Choroid plexus epithelial cell (primary cell): ENCODE data around the gene SLC9A3.

ENCODE experiments used
- DNase-seq: peaks from one replicate; pipeline ENCODE4 v3.0.0-alpha.2; 2010; ENCODE audit warnings: low read depth
- H3K4me3 ChIP-seq: 2 replicates; pipeline ENCODE4 v1.5.1; 2011; ENCODE audit warnings: low read depth, mild to moderate bottlenecking, control low read depth, low read length, moderate library complexity
- CTCF ChIP-seq: conservative IDR thresholded peaks from 2 replicates; pipeline ENCODE4 v1.5.1; 2011; ENCODE audit warnings: low read depth, mild to moderate bottlenecking, control low read depth, inconsistent platforms, low read length, moderate library complexity

The SLC9A3 gene

DNA sequence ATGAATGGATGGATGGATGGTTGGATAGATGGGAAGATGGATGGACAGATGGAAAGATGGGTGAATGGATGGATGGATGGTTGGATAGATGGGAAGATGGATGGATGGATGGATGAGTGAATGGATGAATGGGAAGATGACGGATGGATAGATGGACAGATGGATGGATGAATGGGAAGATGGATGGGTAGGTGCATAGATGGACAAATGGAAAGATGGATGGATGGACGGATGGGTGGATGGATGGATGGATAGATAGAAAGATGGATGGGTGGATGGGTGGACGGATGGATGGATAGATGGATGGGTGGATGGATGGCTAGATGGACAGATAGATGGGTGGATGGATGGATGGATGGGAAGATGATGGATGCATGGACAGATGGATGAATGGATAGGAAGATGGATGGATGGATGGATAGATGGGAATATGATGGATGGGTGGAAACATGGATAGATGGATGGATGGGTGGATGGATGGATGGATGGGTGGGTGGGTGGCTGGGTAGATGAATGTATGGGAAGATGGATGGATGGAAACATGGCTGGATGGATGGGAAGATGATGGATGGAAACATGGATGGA is 97.8 kb downstream of the SLC9A3 start:
- no peak for DNase-seq
- TF ChIP-seq CTCF: no peak
- H3K4me3 ChIP-seq: no peak overlapping the region

DNA sequence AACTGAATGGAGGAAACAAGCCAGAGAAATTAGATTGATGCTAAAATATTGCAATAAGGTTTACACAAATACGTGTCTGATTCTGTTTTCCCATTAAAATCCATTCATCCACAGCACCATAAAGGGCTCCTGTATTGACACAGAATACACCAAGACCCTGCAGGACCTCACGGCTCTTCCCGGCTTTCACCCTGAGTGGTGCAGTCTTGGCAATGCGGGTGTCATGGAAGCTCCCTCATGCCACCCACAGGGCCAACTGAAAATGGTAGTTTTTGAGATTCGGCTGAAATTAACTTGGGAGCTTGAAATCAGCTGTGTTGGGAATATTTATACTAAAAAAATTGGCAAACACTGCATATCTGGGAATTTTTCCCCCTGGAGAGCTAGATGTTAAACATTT is 98.5 kb downstream of the SLC9A3 start:
- DNase-seq: peak; percentile 22
- TF ChIP-seq CTCF: peak; percentile 34
- H3K4me3 ChIP-seq: no peak overlapping the region

DNA sequence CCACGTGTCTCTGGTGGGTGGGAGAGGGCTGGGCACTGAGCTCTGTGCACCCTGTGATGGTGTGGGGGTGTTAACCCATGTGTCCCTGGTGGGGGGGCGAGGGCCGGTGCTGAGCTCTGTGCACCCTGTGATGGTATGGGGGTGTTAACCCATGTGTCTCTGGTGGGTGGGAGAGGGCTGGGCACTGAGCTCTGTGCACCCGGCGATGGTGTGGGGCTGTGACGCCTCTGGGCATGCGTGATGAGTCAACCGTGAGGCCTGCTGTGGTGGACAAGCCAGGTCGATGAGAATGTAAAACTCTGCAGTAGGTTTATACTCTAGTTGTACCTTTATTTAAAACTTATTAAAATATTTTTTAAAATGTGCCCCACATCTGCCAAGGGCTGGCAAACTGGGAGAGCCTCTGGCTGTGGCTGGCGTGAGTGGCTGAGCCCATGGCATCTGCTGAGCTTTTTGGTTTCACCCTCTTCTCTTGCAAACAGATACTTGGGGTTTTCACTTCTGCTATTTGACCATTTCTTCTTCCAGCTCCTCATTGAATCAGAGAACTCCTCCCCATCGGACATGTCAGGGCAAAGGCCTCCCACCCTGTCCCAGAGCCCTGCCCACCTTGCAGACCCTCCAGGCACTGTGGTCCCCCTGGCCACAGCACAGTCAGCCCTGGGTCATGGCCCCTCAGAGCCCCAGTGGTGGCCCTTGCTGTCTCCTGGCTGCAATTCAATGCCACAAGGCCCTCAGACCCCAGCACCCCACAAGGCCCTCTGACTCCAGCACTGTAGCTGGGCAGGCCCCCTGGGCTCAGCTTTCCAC is 99.7 kb downstream of the SLC9A3 start:
- DNase-seq: no peak
- no peak for TF ChIP-seq CTCF
- H3K4me3 ChIP-seq: no peak overlapping the region

DNA sequence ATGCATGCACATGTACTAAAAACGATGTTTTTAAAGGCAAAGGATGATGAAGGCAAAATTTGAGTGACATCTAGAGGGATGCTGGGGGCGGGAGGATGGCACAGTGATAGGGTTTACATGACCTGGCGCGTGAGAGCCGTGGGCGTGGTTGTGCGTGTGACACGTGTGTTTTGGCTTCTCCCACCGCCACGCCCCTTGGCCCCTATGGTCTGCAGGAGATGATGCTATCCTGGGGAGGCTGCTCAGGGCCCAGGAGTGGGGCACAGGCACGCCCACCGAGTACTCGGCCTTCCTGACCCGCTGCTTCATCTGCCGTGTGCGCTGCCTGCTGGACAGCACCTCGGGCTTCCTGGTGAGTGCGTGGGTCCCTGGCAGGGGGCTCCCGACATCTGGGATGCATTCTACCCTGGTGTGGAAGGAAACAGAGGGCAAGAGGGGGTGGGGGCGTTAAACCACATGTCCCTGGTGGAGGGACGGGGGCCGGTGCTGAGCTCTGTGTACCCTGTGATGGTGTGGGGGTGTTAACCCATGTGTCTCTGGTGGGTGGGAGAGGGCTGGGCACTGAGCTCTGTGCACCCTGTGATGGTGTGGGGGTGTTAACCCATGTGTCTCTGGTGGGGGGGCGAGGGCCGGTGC is 100.5 kb downstream of the SLC9A3 start:
- no peak for DNase-seq
- TF ChIP-seq CTCF: no peak
- no peak overlapping the region for H3K4me3 ChIP-seq

GRCh38 chr5:423233-423565 is 101.0 kb downstream of the SLC9A3 start:
- no peak for TF ChIP-seq CTCF
- no peak overlapping the region for H3K4me3 ChIP-seq
- DNase-seq: no peak

GRCh38 chr5:422323-423232 is 101.7 kb downstream of the SLC9A3 start:
- DNase-seq: no peak
- TF ChIP-seq CTCF: no peak
- no peak overlapping the region for H3K4me3 ChIP-seq
